Measurements from ENCODE around the gene TMEM158. TPM values are rescaled to one million over a fixed set of nuclear protein-coding genes. Genes with fewer than 3 reads are reported as not detected.

Gene TMEM158
- total RNA-seq = 10 to 100 TPM in 2 of 4 donors, 1 to 10 TPM in 1, under 1 TPM in 1; 0.66 to 12.2 (median 10.8) TPM
- polyA plus RNA-seq = 1 to 10 TPM in 1 of 3 donors, under 1 TPM in 2; 0.60 to 2.8 (median 0.69) TPM

- 1 to 3% methylated on average over 63 of the region's 63 CpGs for WGBS, 2 donors
- DNase-seq = peak; percentile 88
- peak within 1 kb of the TSS in 3 of 4 donors; percentile 59 to 74 (median 69) for H3K27ac ChIP-seq
- no peaks in the 10 kb centered on the region for H3K36me3 ChIP-seq
- intact Hi-C loops (cut with DNase I) = loop anchor here (5.0 to 10.0 kb wide), 2 partner anchors 189 to 428 kb away; no protein-coding TSS in a partner anchor
- H3K4me3 ChIP-seq = peak within 1 kb of the TSS; percentile 30 to 73 (median 58)
- no peaks in the 10 kb centered on the region for H3K9me3 ChIP-seq
- H3K27me3 ChIP-seq = peaks cover 0 to 4% (median 0%) of the 10 kb centered on the region in 3 donors
- TF ChIP-seq POLR2A (IDR thresholded peaks at IDR 0.05) (no peak), CTCF (IDR thresholded peaks at IDR 0.05) (no peak), POLR2AphosphoS5 (IDR thresholded peaks at IDR 0.05) (peak in 3 of 4 donors; percentile 13 to 45 (median 25)), EP300 (IDR thresholded peaks at IDR 0.05) (no peak)
- H3K4me1 ChIP-seq = peaks cover 0 to 23% (median 18%) of the 10 kb centered on the region in 4 donors
These were observed at the start of gene TMEM158 for GRCh38 chr3:45226206-45226915. Gene TMEM158 (minus strand): TSS chr3:45226287. CDS start chr3:45226027, 260 bp downstream.

GRCh38 chr3:45275006-45275704, 49.1 kb upstream of the TMEM158 start:
- peaks cover 0 to 4% (median 0%) of the 10 kb centered on the region in 4 donors for H3K9me3 ChIP-seq
- no peak overlapping the region for H3K27ac ChIP-seq
- 49 to 60% methylated on average over 5 of the region's 5 CpGs for WGBS, 2 donors
- no peak for TF ChIP-seq POLR2AphosphoS5 (IDR thresholded peaks at IDR 0.05)
- no peak for TF ChIP-seq EP300 (IDR thresholded peaks at IDR 0.05)
- TF ChIP-seq CTCF (IDR thresholded peaks at IDR 0.05) = no peak
- TF ChIP-seq POLR2A (IDR thresholded peaks at IDR 0.05) = no peak
- no peak for DNase-seq
- intact Hi-C loops (cut with DNase I) = no loop called here
- no peaks in the 10 kb centered on the region for H3K27me3 ChIP-seq
- H3K4me1 ChIP-seq = no peaks in the 10 kb centered on the region
- no peak overlapping the region for H3K4me3 ChIP-seq
- no peaks in the 10 kb centered on the region for H3K36me3 ChIP-seq

- no peak overlapping the region for H3K27ac ChIP-seq
- 78 to 87% methylated on average over 4 of the region's 4 CpGs for WGBS, 2 donors
- no peak overlapping the region for H3K4me3 ChIP-seq
- H3K9me3 ChIP-seq = peaks cover 0 to 4% (median 0%) of the 10 kb centered on the region in 4 donors
- H3K4me1 ChIP-seq = no peaks in the 10 kb centered on the region
- no peak for TF ChIP-seq POLR2AphosphoS5 (IDR thresholded peaks at IDR 0.05)
- TF ChIP-seq EP300 (IDR thresholded peaks at IDR 0.05) = no peak
- TF ChIP-seq CTCF (IDR thresholded peaks at IDR 0.05) = no peak
- no peak for TF ChIP-seq POLR2A (IDR thresholded peaks at IDR 0.05)
- no peaks in the 10 kb centered on the region for H3K27me3 ChIP-seq
- intact Hi-C loops (cut with DNase I) = no loop called here
- H3K36me3 ChIP-seq = no peaks in the 10 kb centered on the region
- no peak for DNase-seq
These were observed 47.8 kb upstream of the TMEM158 start for GRCh38 chr3:45273681-45274515.

- Histone ChIP-seq H3K27me3 (no peaks in the 10 kb centered on the region), H3K9me3 (peaks cover 0 to 4% (median 0%) of the 10 kb centered on the region in 4 donors), H3K36me3 (no peaks in the 10 kb centered on the region), H3K4me1 (no peaks in the 10 kb centered on the region), H3K4me3 (no peak overlapping the region), H3K27ac (no peak overlapping the region)
- 81 to 86% methylated on average over 6 of the region's 6 CpGs for WGBS, 2 donors
- TF ChIP-seq EP300 (IDR thresholded peaks at IDR 0.05) (no peak), CTCF (IDR thresholded peaks at IDR 0.05) (no peak), POLR2AphosphoS5 (IDR thresholded peaks at IDR 0.05) (no peak), POLR2A (IDR thresholded peaks at IDR 0.05) (no peak)
- intact Hi-C loops (cut with DNase I) = no loop called here
- DNase-seq = no peak
These were observed 46.9 kb upstream of the TMEM158 start for GRCh38 chr3:45272828-45273470.

All from sigmoid colon (tissue), 7 donors.